GM21515 (cell line): ENCODE data around the gene LIPF.
A peak's percentile ranks its signal among the peaks of the same experiment; 100 is the strongest.
"Not testable (repeated sequence)": the region's sequence is repeated elsewhere in the genome, so short reads cannot be mapped to it uniquely, and the experiment has no call there.

Experiments used
- ATAC-seq: cut with Tn5 transposase; IDR thresholded peaks from one replicate; pipeline ENCODE4 v1.9.1; 2021; ENCODE audit not compliant: unreplicated experiment

Gene LIPF

DNA sequence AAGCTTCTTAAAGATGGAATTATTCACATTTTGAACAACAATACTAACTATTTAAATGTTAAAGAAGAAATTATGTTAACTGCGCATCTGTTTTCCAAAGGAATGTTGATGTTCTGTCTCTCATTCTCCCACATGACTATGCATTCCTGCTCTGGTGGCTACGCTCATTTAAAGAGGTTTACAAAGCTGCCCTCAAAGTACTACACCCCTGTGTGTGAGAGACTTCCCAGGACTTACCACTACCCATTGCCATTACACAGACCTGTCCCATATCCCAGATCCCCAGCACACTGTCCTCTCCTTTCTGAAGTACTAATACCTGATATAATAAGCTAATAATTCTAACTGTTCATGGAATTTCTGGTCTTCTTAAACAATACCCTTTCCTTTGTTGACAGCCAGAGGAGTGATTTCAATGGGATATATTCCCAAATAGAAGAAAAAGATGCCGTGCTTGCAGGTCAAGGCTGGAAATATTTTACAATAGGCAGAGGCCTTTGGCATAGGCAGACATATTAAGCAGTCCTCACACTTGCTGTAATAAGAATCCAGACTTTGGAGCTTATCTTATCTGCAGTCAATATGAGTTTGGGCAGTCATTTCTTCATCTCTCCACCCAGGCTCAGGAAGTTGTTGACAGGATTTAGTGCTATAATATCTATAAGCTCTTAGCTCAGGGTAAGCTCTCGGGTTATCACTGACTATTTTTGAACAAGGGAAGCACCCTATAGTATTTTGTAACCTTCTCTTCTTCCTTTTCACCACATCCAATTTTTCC, 12.2 kb downstream of the LIPF start:
- no peak for ATAC-seq

GRCh38 chr10:88680958-88681357, 16.7 kb downstream of the LIPF start:
- no peak for ATAC-seq

GRCh38 chr10:88682491-88682890, 18.2 kb downstream of the LIPF start:
- no peak for ATAC-seq

DNA sequence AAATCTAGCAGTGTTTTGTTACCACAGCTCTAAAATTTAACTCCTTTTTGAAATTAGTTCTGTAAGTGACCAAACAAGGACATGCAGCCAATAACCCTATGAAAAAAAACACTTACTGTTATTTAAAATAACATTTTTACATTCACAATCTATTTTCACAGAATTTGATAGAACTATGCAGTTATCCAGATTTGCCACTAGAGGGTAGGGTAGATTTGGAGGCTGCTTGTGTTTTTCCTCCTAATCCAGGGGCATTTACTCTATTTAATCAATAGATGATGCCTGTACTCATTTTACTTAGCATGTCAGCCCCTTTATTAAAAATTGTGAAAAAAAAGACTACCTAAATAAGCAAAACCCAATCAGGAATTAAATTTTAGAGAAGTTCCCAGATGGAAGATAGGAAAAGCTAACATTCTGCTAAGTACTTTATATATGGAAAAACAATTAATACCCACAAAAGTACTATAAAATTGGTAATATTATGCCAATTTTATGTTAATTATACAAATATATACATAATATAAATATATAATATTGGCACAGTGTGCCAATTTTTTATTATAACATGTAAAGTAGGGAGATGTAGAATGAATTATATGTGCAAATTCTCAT, 23.7 kb downstream of the LIPF start:
- ATAC-seq = no peak

- no peak for ATAC-seq
These were observed 25.1 kb downstream of the LIPF start for GRCh38 chr10:88689366-88689765.

GRCh38 chr10:88693392-88694020, 29.3 kb downstream of the LIPF start:
- ATAC-seq = no peak

- no peak for ATAC-seq
These were observed 38.8 kb downstream of the LIPF start for GRCh38 chr10:88702848-88703597.

- no peak for ATAC-seq
These were observed 41.7 kb downstream of the LIPF start, which contains the start of gene LIPK for GRCh38 chr10:88705958-88706357. TSS of gene LIPK (plus strand) at chr10:88706249. CDS start at chr10:88724544, 18,295 bp downstream.

GRCh38 chr10:88707429-88708155, 43.4 kb downstream of the LIPF start:
- ATAC-seq = no peak

GRCh38 chr10:88709361-88709760, 45.1 kb downstream of the LIPF start:
- not testable (repeated sequence) for ATAC-seq

GRCh38 chr10:88715517-88715916, 51.3 kb downstream of the LIPF start:
- no peak for ATAC-seq

DNA sequence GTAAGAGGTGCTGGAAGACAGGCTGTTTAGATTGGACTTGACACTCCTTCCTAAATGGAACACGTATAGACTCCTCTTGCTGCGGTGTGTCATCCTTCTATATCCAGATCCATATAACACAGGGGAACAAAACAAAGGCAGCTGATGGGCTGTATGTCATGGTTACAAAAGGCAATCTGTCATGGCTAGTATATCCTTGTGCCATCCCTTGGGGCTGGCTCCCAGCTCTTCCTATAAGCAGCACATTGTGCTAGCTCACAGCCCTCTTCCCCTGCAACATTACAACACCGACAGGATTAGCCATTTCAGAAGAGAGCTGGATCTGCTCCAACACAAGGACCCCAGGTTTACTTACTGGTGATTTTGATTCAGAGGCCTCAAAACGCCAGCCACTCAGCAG, 57.1 kb downstream of the LIPF start:
- ATAC-seq = no peak

DNA sequence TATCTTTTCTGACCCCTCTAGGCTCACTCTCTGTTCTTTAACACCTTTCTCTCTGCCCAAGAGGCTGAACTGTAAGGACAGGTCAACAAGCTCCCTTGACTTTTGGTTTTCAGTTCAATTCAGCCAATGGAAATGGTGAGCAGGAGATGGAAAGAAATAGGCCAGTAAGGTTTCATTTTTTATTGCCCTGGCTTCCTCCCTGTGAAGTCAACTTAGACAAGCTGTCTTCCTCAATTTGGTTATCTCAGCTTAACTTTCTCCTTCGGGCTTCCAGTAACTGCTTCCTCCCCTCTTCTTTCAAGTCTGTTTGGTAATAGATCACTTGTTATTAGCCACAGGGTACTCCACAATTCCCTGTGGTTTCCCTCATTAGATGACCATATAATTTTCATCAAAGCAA, 61.6 kb downstream of the LIPF start:
- peak; percentile 54 for ATAC-seq

DNA sequence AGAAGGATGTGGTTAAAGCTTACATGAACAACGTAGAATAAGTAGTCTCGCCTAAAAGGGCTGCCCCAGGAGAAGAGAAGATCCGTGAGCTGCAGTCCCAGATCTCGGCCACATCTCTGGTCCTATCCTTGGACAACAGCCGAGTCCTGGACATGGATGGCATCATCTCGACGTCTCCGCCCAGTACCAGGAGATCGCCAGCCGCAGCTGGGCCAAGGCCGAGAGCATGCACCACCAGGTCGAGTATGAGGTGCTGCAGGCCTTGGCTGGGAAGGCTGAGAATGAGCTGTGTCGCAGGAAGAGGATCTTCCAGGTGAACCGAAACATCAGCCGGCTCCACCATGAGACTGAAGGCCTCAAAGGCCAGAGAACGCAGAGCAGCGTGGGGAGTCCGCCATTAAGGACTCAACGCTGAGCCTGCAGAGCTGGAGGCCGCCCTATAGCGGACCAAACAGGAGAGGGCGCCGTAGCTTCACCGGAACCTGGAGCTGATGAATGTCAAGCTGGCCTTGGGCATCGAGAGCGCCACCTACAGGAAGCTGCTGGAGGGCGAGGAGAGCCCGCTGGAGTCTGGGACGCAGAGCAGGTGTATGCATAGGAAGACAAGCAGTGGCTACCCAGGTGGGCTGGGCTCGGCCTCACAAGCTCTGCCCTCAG, 64.0 kb downstream of the LIPF start:
- ATAC-seq = no peak
